Colonic mucosa (tissue), 4 donors: ENCODE data around the gene UCN3. TPM values are rescaled to one million over a fixed set of nuclear protein-coding genes. Genes with fewer than 3 reads are reported as not detected.

Source experiments
- DNase-seq: peaks from one replicate; pipeline ENCODE4 v3.0.0-alpha.2; 2020
- H3K27ac ChIP-seq: fragments of 200-600 bp; one replicate; pipeline ENCODE4 v1.8.0; 2021
- H3K27me3 ChIP-seq: fragments of 200-600 bp; one replicate; pipeline ENCODE4 v1.8.0; 2021
- H3K36me3 ChIP-seq: fragments of 200-600 bp; one replicate; pipeline ENCODE4 v1.8.0; 2021
- H3K4me1 ChIP-seq: fragments of 200-600 bp; one replicate; pipeline ENCODE4 v1.8.0; 2021; ENCODE audit warnings: mild to moderate bottlenecking
- H3K4me3 ChIP-seq: fragments of 200-600 bp; one replicate; pipeline ENCODE4 v1.8.0; 2021
- H3K9ac ChIP-seq, 2 donors: one replicate each; pipeline ENCODE4 v1.7.0; 2013; ENCODE audit warnings: control low read depth in 2 of 2, low read depth in 2 of 2, low read length in 2 of 2
- H3K9me3 ChIP-seq: fragments of 200-600 bp; one replicate; pipeline ENCODE4 v1.8.0; 2021
- CTCF ChIP-seq: fragments of 200-600 bp; IDR thresholded peaks from one replicate; pipeline ENCODE4 v1.8.0; 2022; ENCODE audit warnings: antibody characterized with exemption, mild to moderate bottlenecking
- intact Hi-C: fragments of 100-400 bp; cut with DNase I; formaldehyde crosslinking; loops from one replicate; pipeline ENCODE4 v1.14.1; 2022
- total RNA-seq, 2 donors: library from RNA; stranded (reverse); fragmentation: NEBNext Ultra II Directional in 1 of 2; extraction: Animal tissue kit (Norgen Biotek cat#: 25700) in 1 of 2; gene quantifications; one replicate each; pipeline ENCODE4 v1.2.1, GENCODE V29; 2021
- donor health status: healthy.
- donor health status: DM: no; HTN: no; CAD: no.
- donor health status: DM: no; HTN: no; CAD: no.

Gene UCN3
- total RNA-seq, 2 donors from 2014 or later: 4.0 TPM

DNA sequence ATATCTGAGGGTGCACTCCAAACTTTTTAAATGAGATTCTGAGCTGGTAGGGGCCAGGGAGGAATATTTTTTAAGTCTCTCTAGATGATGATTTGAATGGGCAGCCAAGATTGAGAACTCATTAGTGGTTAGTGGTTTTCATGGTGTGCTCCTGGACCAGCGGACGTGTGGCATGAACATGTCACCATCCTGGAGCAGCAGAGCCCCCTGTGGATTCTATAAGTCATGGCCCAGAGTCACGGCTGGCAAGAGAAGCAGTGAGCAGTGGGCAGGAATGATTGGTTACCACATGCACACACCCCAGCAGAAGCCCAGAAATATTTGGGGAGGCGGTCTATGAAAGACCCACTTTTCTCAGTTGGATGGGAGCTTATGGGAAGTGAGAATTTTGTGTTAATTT is 21.2 kb upstream of the UCN3 start:
- H3K4me3 ChIP-seq: no peak overlapping the region
- H3K4me1 ChIP-seq: no peaks in the 10 kb centered on the region
- DNase-seq: no peak
- no peak overlapping the region for H3K27ac ChIP-seq
- H3K9me3 ChIP-seq: no peaks in the 10 kb centered on the region
- no peak for TF ChIP-seq CTCF
- intact Hi-C loops: no loop called here
- H3K27me3 ChIP-seq: no peaks in the 10 kb centered on the region
- H3K9ac ChIP-seq: no peak overlapping the region
- no peaks in the 10 kb centered on the region for H3K36me3 ChIP-seq

DNA sequence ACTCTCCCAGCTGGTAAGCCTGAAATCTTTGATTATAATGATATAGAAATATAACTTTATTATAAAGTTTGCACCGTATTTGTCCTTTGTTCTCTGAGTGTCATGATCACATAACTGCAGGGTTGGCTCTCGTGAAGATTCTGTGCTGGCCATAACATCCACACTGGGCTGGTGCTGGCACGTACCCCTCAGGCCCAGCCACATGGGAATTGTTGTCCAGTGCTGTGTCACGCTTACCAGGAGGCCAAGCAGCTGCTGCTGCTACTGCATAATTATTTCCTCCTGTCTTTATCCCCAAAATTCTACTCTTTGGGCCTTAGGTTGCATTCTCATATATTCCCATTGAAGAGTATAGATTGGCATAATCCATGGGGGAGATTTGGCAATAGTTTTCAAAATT is 20.8 kb upstream of the UCN3 start:
- no peak overlapping the region for H3K4me3 ChIP-seq
- no peaks in the 10 kb centered on the region for H3K27me3 ChIP-seq
- intact Hi-C loops: no loop called here
- TF ChIP-seq CTCF: no peak
- no peaks in the 10 kb centered on the region for H3K9me3 ChIP-seq
- no peak overlapping the region for H3K27ac ChIP-seq
- no peak overlapping the region for H3K9ac ChIP-seq
- no peaks in the 10 kb centered on the region for H3K36me3 ChIP-seq
- no peaks in the 10 kb centered on the region for H3K4me1 ChIP-seq
- no peak for DNase-seq

GRCh38 chr10:5344746-5345145 is 20.0 kb upstream of the UCN3 start:
- no peak overlapping the region for H3K27ac ChIP-seq

GRCh38 chr10:5346881-5347280 is 17.9 kb upstream of the UCN3 start:
- Histone ChIP-seq H3K9ac (no peak overlapping the region), H3K4me3 (no peak overlapping the region), H3K27ac (no peak overlapping the region), H3K9me3 (no peaks in the 10 kb centered on the region), H3K36me3 (no peaks in the 10 kb centered on the region), H3K4me1 (no peaks in the 10 kb centered on the region), H3K27me3 (no peaks in the 10 kb centered on the region)
- intact Hi-C loops: no loop called here
- TF ChIP-seq CTCF: no peak
- DNase-seq: no peak

More at GRCh38 chr10:5344746-5345145, 20.0 kb upstream of the UCN3 start:
- H3K27me3 ChIP-seq: no peaks in the 10 kb centered on the region
- no peaks in the 10 kb centered on the region for H3K4me1 ChIP-seq
- no peak for DNase-seq
- no peaks in the 10 kb centered on the region for H3K9me3 ChIP-seq
- H3K4me3 ChIP-seq: no peak overlapping the region
- no peak for TF ChIP-seq CTCF
- no peaks in the 10 kb centered on the region for H3K36me3 ChIP-seq
- intact Hi-C loops: no loop called here
- H3K9ac ChIP-seq: no peak overlapping the region

- no peak for TF ChIP-seq CTCF
- no peaks in the 10 kb centered on the region for H3K27me3 ChIP-seq
- H3K27ac ChIP-seq: no peak overlapping the region
- H3K9ac ChIP-seq: no peak overlapping the region
- DNase-seq: no peak
- intact Hi-C loops: no loop called here
- no peaks in the 10 kb centered on the region for H3K4me1 ChIP-seq
- H3K36me3 ChIP-seq: no peaks in the 10 kb centered on the region
- H3K9me3 ChIP-seq: no peaks in the 10 kb centered on the region
- no peak overlapping the region for H3K4me3 ChIP-seq
These were observed 15.4 kb upstream of the UCN3 start for GRCh38 chr10:5349362-5349761.

- Histone ChIP-seq H3K9ac (no peak overlapping the region), H3K4me1 (no peaks in the 10 kb centered on the region), H3K4me3 (no peak overlapping the region), H3K9me3 (no peaks in the 10 kb centered on the region), H3K36me3 (no peaks in the 10 kb centered on the region), H3K27me3 (no peaks in the 10 kb centered on the region), H3K27ac (no peak overlapping the region)
- intact Hi-C loops: no loop called here
- no peak for TF ChIP-seq CTCF
- no peak for DNase-seq
These were observed 10.7 kb upstream of the UCN3 start for GRCh38 chr10:5354068-5354467.
